ENCODE data around the gene PLEKHG4.

The PLEKHG4 gene

DNA sequence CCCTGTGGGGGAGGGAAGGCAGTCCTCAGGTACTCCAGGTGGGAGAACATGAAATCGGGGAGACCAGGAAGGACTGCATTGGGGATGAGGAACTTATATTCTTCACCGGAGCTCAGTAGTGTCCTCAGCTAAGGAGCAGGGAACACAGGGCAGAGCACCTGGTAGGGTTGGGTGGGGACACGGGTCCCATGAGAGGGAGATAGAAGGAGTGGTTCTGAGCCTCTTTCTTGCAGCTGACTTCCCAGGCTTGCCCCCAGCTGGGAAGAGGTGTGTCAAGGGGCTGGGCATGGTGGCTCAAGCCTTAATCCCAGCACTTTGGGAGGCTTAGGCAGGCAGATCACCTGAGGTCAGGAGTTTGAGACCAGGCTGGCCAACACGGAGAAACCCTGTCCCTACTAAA lies 34.1 kb upstream of the PLEKHG4 start:
- no peak for DNase-seq

DNA sequence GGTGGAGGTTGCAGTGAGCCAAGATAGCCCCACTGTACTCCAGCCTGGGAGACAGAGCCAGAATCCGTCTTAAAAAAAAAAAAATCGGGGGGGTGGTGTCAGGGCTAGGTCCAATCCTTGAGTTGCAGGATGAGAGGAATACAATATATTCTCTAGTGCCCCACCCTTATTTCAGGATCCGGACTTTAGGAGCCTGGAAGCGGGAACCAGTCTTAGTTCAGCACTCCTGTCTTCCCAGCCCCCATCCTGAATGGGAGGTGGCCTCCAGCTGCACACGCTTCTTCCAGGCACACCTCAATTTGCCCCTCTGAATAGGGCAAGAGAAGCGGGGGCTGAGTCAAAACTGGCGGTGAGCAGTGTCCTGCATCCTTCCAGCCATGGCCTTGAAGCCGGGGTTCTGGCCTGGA lies 33.7 kb upstream of the PLEKHG4 start:
- no peak for DNase-seq

- peak; percentile 32 to 55 for DNase-seq
Measured at GRCh38 chr16:67246081-67246755, 33.1 kb upstream of the PLEKHG4 start.

- peak; percentile 27 to 64 for DNase-seq
Measured at GRCh38 chr16:67246756-67247191, 32.6 kb upstream of the PLEKHG4 start.

DNA sequence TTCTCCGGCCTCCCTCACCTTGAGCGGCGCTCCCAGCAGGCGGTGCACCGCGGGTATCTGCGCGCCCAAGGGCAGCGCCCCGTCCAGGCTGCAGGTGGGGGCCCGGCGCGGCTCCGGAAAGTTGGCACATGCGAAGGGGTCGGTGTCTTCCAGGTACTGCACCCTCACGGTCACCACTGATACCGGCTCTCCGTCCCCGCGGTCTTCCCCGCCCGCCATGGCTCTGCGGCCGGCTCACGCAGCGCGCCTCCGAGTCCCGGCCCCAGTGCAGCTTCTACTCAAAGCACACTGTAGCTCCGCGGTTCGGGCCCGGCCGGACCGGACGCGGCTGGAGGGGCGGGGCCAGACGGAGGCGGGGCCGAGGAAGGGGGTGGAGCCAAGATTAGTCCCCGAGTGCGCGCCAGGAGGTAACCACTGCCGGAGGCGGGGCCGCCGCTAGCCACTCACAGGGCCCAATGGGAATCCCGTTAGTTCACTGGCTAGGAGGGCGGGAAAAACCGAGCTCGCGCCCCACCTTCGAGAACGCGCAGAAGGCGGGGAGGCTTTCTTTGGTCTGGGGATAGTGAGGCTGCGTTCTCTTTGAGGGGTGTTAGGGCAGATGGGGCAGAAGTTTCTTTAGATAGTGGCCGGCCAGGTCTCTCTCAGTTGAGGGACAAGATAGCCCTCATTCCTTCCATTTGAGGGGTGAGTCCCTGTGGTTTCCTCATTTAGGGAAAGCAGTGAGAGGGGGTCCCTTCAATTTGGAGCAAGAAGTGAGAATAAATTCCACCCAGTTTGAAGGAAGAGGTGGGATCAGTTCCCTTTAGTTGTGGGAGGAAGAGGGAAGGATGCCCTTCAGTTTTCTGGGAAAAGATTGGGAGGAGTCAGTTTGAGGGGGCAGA lies 31.9 kb upstream of the PLEKHG4 start, which contains the start of gene FHOD1:
Gene FHOD1, minus strand, starts transcription at position 290 of the 881 bp plus-strand sequence. Its CDS starts 71 bp downstream, at position 219.
- peak; percentile 96 for DNase-seq

DNA sequence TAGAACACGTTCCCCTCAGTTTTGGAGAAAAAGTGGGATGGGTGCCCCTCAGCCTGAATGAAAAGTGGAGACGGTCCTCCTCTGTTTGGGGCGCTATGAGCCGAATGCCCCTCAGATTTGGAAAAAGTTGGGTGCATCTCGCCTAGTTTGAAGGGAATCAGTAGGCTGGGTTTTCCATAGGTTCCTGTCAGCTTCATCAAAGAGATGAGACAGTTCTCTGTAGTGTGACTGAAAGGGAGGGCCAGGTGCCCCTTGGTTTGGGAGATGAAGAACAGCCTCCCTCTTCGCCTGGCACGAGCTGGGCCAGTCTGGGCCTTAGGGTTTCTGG lies 31.3 kb upstream of the PLEKHG4 start:
- no peak for DNase-seq

DNA sequence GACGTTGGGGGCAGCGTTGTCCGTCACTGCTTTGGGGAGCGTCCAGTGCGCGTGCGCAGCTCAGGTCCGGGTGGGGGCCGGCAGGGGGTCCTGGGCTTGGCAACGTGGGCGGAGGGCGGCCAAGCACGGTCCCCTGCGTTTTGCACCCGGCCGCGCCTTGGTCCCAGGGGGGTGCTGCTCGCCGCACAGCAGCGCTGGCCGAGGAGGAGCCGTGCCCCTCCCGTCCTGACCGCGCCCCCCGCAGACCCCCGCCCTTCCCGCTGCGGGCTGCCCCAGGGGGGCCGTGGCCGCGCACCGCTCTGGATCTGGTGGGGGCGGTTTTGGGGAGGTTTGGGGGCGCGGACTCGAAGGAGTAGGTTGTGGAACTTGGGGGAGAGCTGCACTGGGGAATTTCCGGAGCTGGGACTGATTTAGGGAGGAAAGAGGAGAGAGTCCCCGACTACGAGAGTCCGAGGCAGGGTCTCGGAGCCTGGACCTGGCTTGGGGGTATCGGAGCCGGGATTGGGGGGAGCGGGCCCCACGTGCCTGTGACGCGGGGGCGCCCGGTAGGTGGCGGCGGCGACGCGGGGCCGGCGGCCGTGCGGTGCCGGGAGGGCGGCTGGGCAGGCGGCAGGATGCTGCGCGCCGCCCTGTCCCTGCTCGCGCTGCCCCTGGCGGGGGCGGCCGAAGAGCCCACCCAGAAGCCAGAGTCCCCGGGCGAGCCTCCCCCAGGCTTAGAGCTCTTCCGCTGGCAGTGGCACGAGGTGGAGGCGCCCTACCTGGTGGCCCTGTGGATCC lies 30.7 kb upstream of the PLEKHG4 start, which contains the start of gene SLC9A5:
Gene SLC9A5, plus strand, starts transcription at position 579 of the 777 bp plus-strand sequence. Its CDS starts 36 bp downstream, at position 615.
- DNase-seq, result peak in 1 of 2 donors; percentile 32

- no peak for DNase-seq
Measured at GRCh38 chr16:67249178-67250044, 29.9 kb upstream of the PLEKHG4 start.

DNA sequence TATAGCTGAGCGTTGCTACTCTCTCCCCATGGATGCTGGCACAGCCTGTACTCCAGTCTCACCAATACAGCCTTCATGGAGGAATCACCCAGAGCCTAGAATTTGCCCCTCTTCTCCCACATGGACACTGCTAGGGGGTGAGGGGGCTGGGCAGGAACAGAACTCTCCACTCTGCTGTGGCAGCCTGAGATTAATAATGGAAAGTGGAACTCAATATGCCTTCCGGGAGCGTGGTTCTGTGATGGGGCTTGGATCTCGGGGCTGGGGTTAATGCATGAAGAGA lies 29.3 kb upstream of the PLEKHG4 start:
- no peak for DNase-seq

GRCh38 chr16:67252609-67253497 lies 26.5 kb upstream of the PLEKHG4 start:
- DNase-seq, result no peak

DNA sequence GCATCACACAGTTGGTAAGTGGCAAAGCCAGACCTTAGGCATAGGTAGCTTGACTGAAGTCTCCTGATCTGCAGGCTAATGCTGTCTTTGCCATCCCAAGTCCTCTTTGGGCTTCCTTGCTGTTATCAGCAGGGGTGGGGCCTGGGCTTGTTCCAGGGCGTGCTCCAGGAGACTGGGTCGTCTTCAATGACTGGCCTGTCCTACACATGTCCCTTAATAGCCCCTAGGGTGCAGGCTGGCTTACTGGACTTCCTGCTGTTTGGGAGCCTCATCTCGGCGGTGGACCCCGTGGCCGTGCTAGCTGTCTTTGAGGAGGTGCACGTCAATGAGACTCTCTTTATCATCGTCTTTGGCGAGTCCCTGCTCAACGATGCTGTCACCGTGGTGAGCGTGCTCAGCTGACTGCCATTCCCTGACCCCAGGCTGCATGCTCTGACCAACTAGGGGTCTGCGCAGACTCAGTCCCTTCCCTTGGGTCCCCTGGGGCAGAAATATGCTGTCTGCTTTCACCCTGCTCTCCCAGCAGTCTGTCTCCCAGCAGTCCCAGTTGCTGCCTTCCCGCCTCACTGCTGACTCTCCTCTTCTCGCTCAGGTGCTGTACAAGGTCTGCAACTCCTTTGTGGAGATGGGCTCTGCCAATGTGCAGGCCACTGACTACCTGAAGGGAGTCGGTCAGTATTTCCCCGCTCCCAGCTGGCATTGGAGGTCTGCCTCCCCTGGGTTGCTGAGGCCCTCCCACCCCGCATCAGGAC lies 24.4 kb upstream of the PLEKHG4 start:
- no peak for DNase-seq

DNA sequence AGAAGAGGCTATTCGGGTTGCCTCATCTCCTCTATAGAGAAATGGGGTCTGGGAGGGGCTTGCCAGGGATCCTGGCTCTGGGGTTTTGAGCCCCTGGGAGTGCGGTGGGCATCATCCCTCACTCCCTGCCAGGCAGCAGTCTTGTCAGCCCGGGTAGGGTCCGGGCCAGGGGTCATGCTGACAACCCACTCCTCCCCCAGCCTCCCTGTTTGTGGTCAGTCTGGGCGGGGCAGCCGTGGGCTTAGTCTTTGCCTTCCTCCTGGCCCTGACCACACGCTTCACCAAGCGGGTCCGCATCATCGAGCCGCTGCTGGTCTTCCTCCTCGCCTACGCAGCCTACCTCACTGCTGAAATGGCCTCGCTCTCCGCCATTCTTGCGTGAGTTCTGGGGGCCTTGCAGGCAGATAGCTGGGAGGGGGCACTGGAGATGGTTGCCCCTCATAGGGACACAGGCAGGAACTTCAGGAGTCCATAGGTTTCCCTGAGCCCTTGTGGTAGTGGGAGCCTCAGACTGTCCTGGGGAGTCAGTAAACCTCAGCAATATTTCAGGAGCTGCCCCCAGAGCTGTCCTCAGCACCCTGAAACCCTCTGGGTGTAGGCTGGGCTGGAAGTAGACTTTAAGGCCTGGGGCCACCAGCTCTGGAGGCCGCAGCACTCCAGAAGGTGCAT lies 23.6 kb upstream of the PLEKHG4 start:
- DNase-seq, result no peak

GRCh38 chr16:67256701-67257230 lies 22.6 kb upstream of the PLEKHG4 start:
- no peak for DNase-seq

GRCh38 chr16:67257486-67258160 lies 21.7 kb upstream of the PLEKHG4 start:
- no peak for DNase-seq

GRCh38 chr16:67258161-67258835 lies 21.0 kb upstream of the PLEKHG4 start:
- DNase-seq, result no peak

GRCh38 chr16:67259705-67260104 lies 19.6 kb upstream of the PLEKHG4 start:
- no peak for DNase-seq

DNA sequence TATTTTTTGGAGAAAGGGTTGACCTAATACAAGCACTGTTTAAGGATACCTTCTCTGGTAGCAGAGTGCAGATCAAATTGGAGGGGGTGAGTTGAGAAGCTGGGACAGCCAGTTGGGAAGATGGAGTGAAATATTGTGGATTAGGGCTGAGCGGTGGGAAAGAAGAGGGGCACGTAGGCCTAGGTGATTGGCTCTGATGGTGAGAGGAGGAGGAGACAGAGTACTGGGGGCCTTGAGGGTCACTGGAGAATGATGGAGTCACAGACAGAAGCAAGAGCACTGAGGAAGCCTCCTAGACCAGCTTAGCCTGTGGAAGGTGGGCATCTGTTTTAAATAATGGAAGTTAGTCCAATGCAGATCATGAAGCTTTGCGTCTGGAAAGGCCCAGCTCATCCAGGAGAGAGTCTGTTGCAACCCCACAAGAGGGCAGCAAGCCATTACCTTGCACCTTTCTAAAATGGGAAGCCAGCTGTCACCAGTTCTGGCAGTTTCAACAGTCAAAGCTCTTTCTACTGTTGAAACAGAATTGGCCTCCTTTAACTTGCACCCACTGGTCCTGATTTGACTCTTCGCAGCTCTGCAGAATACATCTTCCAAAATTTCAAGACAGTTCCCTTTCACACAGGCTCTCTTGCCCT lies 18.8 kb upstream of the PLEKHG4 start:
- peak; percentile 26 to 34 for DNase-seq

GRCh38 chr16:67263201-67263600 lies 16.1 kb upstream of the PLEKHG4 start:
- no peak for DNase-seq
